ENCODE measurements around the gene SOWAHA. TPM values are rescaled to one million over a fixed set of nuclear protein-coding genes. Genes with fewer than 3 reads are reported as not detected.

Gene SOWAHA
- total and polyA plus RNA-seq, 2 of the 4 experiments (the other 2 are of a cell fraction): 0.03 TPM; not detected in 1

GRCh38 chr5:132836852-132837251, 23.8 kb downstream of the SOWAHA start:
- in situ Hi-C loops (cut with MboI; ENCODE audit: low sequenced_read_pairs): no loop called here
- CTCF ChIA-PET: interaction anchor here (0.7 kb wide), 1 partner anchor 20 kb away, joined by 4 read pairs; no protein-coding TSS in a partner anchor
- intact Hi-C loops (cut with micrococcal nuclease): no loop called here

More at GRCh38 chr5:132836852-132837251, 23.8 kb downstream of the SOWAHA start:
- Histone ChIP-seq H3K4me3 (ENCODE audit: insufficient read depth, low read depth, low read length) (no peak overlapping the region), H3K9me1 (ENCODE audit: insufficient read depth, low read length) (peaks cover 7% of the 10 kb centered on the region), H3K79me1 (ENCODE audit: low read depth in 1 of 2, low read length in 2 of 2) (no peaks in the 10 kb centered on the region), H3K9me3 (ENCODE audit: control insufficient read depth, insufficient read depth, low read length) (no peaks in the 10 kb centered on the region), H3K4me2 (ENCODE audit: low read depth, low read length) (no peak overlapping the region), H2BK15ac (ENCODE audit: low read depth, low read length) (no peak overlapping the region), H4K5ac (ENCODE audit: low read depth, low read length) (no peak overlapping the region), H2AK9ac (replicated peaks; ENCODE audit: low read depth, low read length, poor library complexity) (no peak overlapping the region), H3K18ac (ENCODE audit: low read depth, low read length) (no peak overlapping the region), H3K27me3 (ENCODE audit: control insufficient read depth, insufficient read depth, low read length) (no peaks in the 10 kb centered on the region), H3K14ac (replicated peaks; ENCODE audit: low read depth, low read length) (no peak overlapping the region), H3K23ac (ENCODE audit: low read depth, low read length) (no peak overlapping the region), H4K8ac (ENCODE audit: low read depth in 2 of 2, low read length in 2 of 2) (no peak overlapping the region), H2AK5ac (ENCODE audit: low read depth, low read length) (no peak overlapping the region), H2BK20ac (ENCODE audit: low read depth, low read length) (no peak overlapping the region), H2AFZ (replicated peaks; ENCODE audit: low read length, poor library complexity) (no peak overlapping the region), H3K4ac (ENCODE audit: low read depth, low read length) (no peak overlapping the region), H2BK120ac (ENCODE audit: low read depth, low read length) (no peak overlapping the region), H3K27ac (ENCODE audit: insufficient read depth, low read length) (no peak overlapping the region), H3K9ac (ENCODE audit: low read depth, low read length) (no peak overlapping the region), H4K91ac (ENCODE audit: insufficient read depth, low read depth, low read length) (no peak overlapping the region), H3K4me1 (ENCODE audit: control insufficient read depth, insufficient read depth, low read length) (peaks cover 19% of the 10 kb centered on the region), H2BK5ac (ENCODE audit: low read depth, low read length, poor library complexity, severe bottlenecking) (no peak overlapping the region), H3K36me3 (ENCODE audit: control insufficient read depth, insufficient read depth, low read length) (no peaks in the 10 kb centered on the region), H3K56ac (ENCODE audit: extremely low read depth, insufficient read depth, low read length) (no peak overlapping the region), H4K20me1 (ENCODE audit: insufficient read depth, low read length) (no peaks in the 10 kb centered on the region)
- no CpG with 5 or more reads among the region's 1 CpG for WGBS, 2 experiments (ENCODE audit: extremely low coverage in 2 of 2, insufficient read length in 1 of 2)
- ATAC-seq (ENCODE audit: low read depth) (no peak), DNase-seq (no peak)
- dilution Hi-C loops (cut with HindIII; ENCODE audit: low sequenced_read_pairs, unreplicated experiment): no loop called here
- POLR2A ChIA-PET (ENCODE audit: unreplicated experiment): no interaction called here
- TF ChIP-seq ELK1 (IDR thresholded peaks at IDR 0.05; ENCODE audit: borderline replicate concordance, low read depth, low read length): no peak
- no peak for TF ChIP-seq CTCF (conservative IDR thresholded peaks at IDR 0.05; ENCODE audit: low read depth, low read length)
- TF ChIP-seq POLR2A (IDR thresholded peaks at IDR 0.05; ENCODE audit: low read depth, low read length): no peak
- TF ChIP-seq BHLHE40 (IDR thresholded peaks at IDR 0.05; ENCODE audit: low read depth, low read length): no peak
- no peak for TF ChIP-seq RFX5 (IDR thresholded peaks at IDR 0.05; ENCODE audit: low read depth, low read length)
- TF ChIP-seq NFE2L2 (IDR thresholded peaks at IDR 0.05; ENCODE audit: low read depth, low read length): no peak
- no peak for TF ChIP-seq MXI1 (IDR thresholded peaks at IDR 0.05; ENCODE audit: borderline replicate concordance, low read depth, low read length)
- TF ChIP-seq FOS (IDR thresholded peaks at IDR 0.05; ENCODE audit: low read depth, low read length): no peak
- no peak for TF ChIP-seq MAFK (IDR thresholded peaks at IDR 0.05; ENCODE audit: low read depth, low read length)
- BruUV-seq (replicated peaks): no TSS peak
